ENCODE measurements around the gene ZNF536. TPM values are rescaled to one million over a fixed set of nuclear protein-coding genes. Genes with fewer than 3 reads are reported as not detected.
"Not testable (repeated sequence)": the region's sequence is repeated elsewhere in the genome, so short reads cannot be mapped to it uniquely, and the experiment has no call there.

Gene ZNF536
- total RNA-seq, 1 donor from 2014 or later, result 11.9 TPM

- DNase-seq (ENCODE audit: low spot score), result no peak
- intact Hi-C loops (cut with DNase I), result no loop called here
Observed at GRCh38 chr19:30339624-30340525, 32.3 kb upstream of the ZNF536 start.

- intact Hi-C loops (cut with DNase I), result no loop called here
- no peak for DNase-seq (ENCODE audit: low spot score)
Observed at GRCh38 chr19:30340771-30341561, 31.2 kb upstream of the ZNF536 start.

- intact Hi-C loops (cut with DNase I), result no loop called here
- DNase-seq (ENCODE audit: low spot score), result no peak
Observed at GRCh38 chr19:30341611-30342201, 30.5 kb upstream of the ZNF536 start.

GRCh38 chr19:30342901-30343300 lies 29.3 kb upstream of the ZNF536 start:
- no peak for DNase-seq (ENCODE audit: low spot score)
- intact Hi-C loops (cut with DNase I), result no loop called here

GRCh38 chr19:30344446-30345425 lies 27.4 kb upstream of the ZNF536 start:
- no peak for DNase-seq (ENCODE audit: low spot score)
- intact Hi-C loops (cut with DNase I), result no loop called here

- intact Hi-C loops (cut with DNase I), result no loop called here
- DNase-seq (ENCODE audit: low spot score), result no peak
Observed at GRCh38 chr19:30345686-30346085, 26.5 kb upstream of the ZNF536 start.

GRCh38 chr19:30346468-30346867 lies 25.7 kb upstream of the ZNF536 start:
- intact Hi-C loops (cut with DNase I); DNase-seq (ENCODE audit: low spot score): not testable (repeated sequence)

- no peak for DNase-seq (ENCODE audit: low spot score)
- intact Hi-C loops (cut with DNase I), result no loop called here
Observed at GRCh38 chr19:30349131-30349730, 23.0 kb upstream of the ZNF536 start.

GRCh38 chr19:30350692-30351663 lies 21.2 kb upstream of the ZNF536 start:
- intact Hi-C loops (cut with DNase I), result no loop called here
- DNase-seq (ENCODE audit: low spot score), result no peak

- DNase-seq (ENCODE audit: low spot score), result no peak
- intact Hi-C loops (cut with DNase I), result no loop called here
Observed at GRCh38 chr19:30351774-30352173, 20.4 kb upstream of the ZNF536 start.

- intact Hi-C loops (cut with DNase I), result no loop called here
- DNase-seq (ENCODE audit: low spot score), result no peak
Observed at GRCh38 chr19:30353394-30353945, 18.7 kb upstream of the ZNF536 start.

- intact Hi-C loops (cut with DNase I), result no loop called here
- no peak for DNase-seq (ENCODE audit: low spot score)
Observed at GRCh38 chr19:30355586-30355985, 16.6 kb upstream of the ZNF536 start.

GRCh38 chr19:30356951-30357579 lies 15.1 kb upstream of the ZNF536 start:
- intact Hi-C loops (cut with DNase I), result no loop called here
- no peak for DNase-seq (ENCODE audit: low spot score)

- intact Hi-C loops (cut with DNase I), result no loop called here
- no peak for DNase-seq (ENCODE audit: low spot score)
Observed at GRCh38 chr19:30357580-30357954, 14.6 kb upstream of the ZNF536 start.

- intact Hi-C loops (cut with DNase I), result no loop called here
- DNase-seq (ENCODE audit: low spot score), result no peak
Observed at GRCh38 chr19:30358319-30358718, 13.9 kb upstream of the ZNF536 start.

GRCh38 chr19:30358821-30359580 lies 13.2 kb upstream of the ZNF536 start:
- no peak for DNase-seq (ENCODE audit: low spot score)
- intact Hi-C loops (cut with DNase I), result no loop called here

All from cardiac septum (tissue), 1 donor.